Ureter (tissue), 1 donor: Measurements from ENCODE around the gene OPN3. TPM values are rescaled to one million over a fixed set of nuclear protein-coding genes. Genes with fewer than 3 reads are reported as not detected.

Source experiments
- DNase-seq: peaks from one replicate; pipeline ENCODE4 v3.0.0-alpha.2; 2020; ENCODE audit warnings: low spot score
- total RNA-seq: library from RNA; stranded (reverse); gene quantifications from one replicate; pipeline ENCODE4 v1.2.4, GENCODE V29; 2023
- donor health status: DM: yes; HTN: yes; CAD: no.

Gene OPN3
- total RNA-seq, 1 donor from 2014 or later, result 6.5 TPM

DNA sequence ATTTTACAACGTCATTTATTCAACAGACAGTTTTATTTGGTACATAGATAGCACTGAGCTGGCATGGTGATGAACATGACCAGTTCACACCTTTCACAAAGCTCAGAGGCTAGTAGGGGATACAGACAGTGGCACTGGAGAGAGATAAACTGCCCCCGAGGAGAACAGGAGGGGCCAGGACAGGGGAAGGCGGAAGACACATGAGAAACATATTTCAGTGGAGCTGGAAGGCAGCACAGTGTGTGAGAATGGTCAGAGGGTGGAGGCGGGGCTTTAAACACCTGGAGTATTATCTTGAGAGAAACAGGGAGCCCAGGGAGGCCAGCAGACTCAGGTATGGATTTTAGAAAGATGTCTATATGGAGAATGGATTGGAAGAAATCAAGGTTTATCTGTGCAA is 49.5 kb downstream of the OPN3 start:
- DNase-seq, result no peak

DNA sequence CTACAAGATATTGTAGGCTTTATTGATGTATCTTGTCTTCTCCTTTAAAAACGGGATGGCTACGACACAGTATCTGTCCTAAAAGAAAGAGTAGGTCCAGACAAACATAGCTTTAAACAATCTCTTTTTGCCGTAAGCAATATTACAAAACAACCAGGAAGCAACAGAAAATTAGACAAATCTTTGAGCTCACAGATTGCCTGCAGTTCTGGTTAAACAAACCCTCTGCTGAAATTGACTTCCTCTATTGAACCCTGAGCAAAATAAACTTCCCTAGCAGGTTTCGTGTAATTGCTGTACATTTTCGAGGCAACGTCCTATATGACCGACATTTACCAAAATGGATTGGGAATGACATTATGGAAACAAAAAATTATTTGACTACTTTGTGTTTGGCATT is 50.6 kb downstream of the OPN3 start:
- DNase-seq, result no peak

DNA sequence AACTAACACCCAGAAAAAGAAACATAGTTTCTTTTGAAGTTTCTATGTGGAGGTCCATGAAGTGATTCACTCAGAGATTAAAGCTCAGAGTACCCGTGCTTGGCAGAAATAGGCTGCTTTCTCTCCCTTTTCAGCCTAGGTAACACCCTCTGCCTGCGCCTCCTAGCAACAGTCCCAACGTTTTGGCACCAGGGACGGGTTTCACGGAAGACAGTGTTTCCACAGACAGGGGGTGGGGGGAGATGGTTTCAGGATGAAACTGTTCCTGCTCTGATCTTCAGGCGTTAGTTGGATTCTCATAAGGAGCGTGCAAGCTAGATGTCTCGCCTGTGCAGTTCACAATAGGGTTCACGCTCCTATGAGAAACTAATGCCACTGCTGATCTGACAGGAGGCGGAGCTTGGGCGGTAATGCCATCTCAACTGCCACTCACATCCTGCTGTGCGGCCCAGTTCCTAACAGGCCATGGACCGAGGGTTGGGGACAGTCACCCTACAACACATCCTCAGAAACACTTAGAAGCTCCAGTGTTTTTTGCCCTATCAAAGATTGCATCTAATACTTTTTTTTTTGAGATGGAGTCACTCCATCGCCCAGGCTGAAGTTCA is 53.2 kb downstream of the OPN3 start:
- no peak for DNase-seq

DNA sequence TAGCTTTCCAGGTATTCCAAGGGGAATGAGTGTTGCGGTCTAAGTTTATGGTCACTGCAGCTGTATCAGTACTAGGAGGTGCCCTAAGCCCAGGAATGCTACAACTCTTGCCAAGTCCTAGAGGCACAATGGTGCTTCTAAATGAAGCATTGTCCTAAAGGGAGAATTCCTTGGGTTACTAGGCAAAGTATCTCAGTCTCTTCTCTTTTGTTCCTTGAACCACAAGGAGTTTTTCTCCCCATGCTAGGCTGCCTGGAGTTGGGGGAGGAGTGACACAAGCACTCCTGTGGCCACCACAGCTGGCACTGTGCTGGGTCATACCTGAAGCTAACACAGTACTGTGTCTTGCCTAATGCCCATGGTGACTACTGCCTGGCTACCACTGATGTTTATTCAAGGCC is 57.2 kb downstream of the OPN3 start:
- DNase-seq, result no peak

DNA sequence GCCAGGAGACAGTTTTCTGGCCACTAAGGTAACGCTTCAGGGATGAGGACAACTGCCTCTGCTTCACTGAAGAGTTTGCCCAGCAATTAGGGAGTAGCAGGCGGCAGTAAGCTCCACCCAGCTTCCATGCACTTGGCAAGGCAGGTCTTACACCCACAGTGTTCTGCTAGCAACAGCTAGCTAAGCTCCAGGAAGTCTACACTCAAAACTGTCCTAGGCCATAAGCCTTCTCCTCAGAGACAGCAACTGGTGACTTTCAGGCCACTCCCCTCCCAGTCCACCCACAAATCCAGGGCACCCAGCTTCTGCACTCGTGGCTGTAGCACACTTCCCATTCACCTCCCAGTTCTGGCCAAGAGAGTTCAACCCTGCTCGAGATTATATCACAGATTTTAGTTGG is 60.7 kb downstream of the OPN3 start:
- DNase-seq, result no peak

DNA sequence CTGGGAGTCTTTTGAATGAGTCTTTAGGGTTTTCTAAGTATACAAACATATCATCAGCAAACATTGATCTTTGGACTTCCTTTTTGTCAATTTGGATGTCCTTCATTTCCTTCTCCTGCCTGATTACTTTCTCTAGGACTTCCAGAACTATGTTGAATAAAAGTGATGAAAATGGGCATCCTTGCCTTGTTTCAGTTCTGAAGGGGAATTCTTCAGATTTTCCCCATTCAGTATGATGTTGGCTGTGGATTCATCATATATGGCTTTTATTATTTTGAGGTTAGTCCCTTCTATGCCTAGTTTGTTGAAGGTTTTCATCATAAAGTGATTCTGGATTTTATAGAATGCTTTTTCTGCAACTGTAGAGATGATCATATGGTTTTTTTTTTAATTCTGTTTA is 66.0 kb downstream of the OPN3 start:
- no peak for DNase-seq

DNA sequence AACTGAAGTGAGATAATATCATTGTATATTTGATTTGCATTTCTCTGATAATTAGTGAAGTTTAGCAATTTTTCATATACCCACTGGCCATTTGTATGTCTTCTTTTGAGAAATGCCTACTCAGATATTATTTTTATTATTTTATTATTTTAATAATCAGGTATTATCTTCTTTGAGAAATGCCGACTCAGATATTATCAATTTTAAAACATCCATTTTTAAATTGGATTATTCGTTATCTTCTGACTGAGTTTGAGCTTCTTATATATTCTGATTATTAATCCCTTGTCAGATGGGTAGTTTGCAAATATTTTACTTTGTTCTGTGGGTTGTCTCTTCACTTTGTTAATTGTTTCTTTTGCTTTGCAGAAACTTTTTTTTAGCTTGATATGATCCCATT is 70.3 kb downstream of the OPN3 start:
- no peak for DNase-seq

DNA sequence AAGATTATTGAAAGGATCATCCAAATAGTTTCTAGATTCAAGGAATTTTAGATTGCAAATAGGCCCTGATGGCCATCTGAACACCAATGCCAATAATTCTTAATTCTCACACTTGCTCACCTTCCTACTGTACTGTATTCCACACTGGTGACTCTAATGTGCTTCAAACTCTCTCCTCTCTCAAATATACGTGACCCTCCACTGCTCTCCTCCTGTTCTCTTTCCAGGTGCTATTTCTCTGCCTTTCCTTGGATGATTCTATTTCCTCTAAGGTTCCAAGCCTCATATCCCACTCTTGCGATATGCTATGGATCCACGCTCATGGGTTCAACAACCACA is 79.4 kb downstream of the OPN3 start:
- no peak for DNase-seq

DNA sequence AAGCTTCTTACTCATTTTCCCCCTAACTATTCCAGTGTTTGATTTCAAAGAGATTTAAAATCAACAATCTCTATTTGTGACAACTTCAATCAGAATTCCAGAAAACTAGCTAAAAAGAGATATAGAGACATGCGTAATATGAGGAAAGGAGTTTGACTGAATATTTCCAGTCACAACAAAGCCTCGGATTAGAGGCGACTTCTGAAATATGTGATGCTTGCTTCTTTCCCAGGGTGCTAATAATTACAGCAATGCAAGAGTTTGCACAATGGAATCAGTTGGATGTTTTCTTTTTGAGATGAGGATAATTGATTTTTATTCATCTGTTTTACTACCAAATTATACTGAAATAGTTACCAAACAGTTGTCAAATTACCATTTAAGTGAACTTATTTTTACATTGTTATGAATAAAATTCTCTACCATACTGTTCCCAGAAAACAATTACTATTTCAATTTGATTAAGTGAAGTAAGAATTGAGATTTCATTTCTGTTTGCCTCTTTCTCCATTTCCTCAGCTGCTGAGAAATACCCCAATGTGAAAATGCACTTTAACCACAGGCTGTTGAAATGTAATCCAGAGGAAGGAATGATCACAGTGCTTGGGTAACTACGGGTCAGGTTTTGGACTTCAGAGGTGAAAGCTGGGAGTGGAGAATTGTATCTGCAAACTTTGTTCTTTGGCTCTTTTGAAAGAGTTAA is 79.9 kb downstream of the OPN3 start:
- no peak for DNase-seq

DNA sequence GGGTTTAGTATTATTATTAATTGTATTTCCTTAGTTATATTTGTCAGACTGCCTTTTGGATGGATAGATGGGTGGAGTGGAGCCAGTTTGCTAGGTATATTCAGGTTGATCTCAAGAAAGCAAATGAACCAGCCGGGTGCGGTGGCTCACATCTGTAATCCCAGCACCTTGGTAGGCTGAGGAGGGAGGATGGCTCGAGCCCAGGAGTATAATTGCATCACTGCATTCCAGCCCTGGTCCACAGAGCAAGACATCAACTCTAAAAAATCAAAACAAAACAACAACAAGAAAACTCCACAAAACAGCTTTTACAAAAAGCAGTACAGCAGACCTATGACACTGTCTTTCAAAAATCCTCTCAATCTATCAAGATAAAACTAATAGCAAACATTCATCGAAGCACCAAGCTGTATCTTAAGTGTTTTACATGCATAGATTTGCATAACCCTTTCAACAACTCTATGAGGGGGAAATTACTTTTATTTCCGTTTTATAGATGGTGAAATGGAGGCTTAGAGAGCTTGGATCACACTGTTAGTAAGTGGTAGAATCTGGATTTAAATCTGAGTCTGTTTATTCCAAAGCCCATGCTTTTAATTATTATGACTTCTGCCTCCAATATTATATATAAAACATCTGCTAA is 82.5 kb downstream of the OPN3 start:
- no peak for DNase-seq

DNA sequence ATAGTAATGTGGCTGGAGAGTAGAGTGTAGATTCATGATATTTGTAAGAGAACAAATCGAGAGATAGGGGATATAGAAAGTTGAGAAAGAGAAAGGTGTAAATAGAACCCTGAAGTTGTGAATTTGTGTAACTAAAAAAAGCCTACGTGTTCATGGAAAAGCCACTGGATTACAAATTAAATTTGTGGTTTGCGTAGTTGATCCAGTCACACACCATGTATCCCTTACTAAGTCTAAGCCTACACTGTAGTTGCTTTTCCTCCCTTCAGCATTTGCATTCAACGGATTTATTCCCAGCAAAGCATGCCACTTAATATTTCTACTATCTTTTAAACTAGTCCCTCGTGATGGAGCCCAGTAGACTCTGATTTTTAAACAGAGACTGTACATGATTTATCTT is 83.1 kb downstream of the OPN3 start:
- no peak for DNase-seq

DNA sequence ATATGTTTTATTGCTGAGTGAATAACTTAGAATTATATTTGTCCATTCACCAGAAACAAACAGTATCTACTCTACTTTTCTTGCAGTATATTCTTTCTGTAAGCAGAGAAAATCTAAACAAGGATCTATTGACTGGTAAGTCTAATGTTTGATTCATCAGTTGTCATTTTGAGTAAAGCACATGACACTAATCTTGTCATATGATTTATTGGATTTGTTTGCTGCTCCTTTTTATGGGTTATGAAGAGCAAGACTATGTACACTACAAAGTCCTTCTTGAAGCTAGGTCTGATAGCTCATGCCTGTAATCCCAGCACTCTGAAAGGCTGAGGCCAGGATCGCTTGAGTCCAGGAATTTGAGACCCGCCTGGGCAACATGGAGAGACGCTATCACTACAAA is 84.6 kb downstream of the OPN3 start:
- DNase-seq, result no peak

DNA sequence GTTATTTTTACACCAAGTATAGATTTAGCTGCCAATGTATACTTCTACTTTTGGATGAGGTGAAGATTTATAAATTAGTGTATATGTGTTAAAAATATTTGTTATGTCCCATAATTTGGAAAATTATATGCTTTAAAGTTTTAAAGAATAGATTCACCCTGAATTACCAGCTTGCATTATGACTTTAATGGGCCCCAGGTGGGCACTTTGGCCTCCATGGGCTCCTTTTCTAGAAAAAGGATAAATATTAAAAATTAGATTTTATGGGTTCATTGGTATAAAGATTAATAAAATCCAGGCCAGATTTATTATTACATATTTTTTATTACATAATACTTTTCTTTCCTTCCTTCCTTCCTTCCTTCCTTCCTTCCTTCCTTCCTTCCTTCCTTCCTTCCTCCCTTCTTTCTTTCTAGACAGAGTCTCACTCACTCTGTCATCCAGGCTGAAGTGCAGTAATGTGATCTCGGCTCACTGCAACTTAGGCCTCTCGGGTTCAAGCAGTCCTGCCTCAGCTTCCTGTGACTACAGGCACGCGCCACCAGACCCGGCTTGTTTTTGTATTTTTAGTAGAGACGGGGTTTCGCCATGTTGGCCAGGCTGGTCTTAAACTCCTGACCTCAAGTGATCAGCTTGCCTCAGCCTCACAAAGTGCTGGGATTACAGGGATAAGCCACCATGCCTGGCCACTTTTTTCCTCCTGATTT is 86.1 kb downstream of the OPN3 start:
- DNase-seq, result no peak

DNA sequence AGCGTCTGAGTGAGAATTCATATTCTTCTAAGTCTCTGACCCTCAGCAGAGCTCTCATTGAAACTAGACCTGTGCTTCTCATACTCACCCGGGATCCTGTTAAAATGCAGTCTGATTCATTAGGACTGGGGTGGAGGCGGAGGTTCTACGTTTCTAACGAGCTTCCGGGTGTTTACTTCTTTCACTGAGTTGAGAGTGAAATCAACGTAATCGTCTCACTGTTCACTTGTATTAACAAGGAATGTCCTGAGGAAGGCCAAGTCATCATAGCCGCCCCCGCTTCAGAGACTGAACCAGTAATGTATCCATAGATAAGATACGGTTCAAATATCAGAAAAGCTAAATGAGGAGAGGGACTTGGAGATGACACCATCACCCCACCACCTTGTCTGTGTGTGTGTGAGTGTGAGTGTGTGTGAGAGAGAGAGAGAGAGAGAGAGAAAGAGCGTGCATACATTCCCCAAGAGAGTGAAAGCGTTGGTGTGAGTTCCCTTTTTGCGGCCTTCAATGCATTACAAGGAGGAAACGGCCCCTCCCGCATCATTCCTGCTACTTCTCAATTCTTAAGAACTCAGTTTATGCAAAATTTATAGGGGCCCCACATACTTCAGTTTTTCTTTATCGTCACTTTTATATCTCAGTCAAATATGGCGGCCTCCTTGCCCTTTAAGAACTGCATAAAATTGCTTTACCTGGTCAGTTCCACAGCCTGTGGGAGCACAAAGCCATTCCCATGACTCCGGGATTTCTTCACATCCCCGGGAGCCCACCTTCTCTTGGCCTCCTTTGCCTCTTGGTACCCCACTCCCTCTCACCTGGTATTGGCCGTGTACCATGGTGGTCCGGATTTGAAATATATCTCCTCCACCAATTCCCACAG is 88.2 kb downstream of the OPN3 start:
- DNase-seq, result no peak

DNA sequence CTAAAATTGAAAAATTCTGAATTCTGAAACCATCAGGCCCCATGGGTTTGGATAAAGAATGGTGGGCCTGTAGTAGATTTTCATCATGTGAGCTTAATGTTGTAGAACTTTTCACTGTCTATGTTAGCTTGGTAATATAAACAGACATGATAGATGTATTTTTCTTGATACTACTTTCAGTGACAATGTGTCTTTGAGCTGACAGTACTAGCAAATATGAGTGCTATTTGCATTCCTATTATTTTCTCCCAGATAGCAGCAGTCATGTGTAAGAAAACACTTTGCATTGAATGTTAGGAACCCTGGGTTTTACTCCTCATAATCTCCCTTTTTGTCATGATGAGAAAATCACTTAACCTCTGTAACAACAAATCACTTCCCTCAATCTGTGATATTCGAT is 89.9 kb downstream of the OPN3 start:
- no peak for DNase-seq

DNA sequence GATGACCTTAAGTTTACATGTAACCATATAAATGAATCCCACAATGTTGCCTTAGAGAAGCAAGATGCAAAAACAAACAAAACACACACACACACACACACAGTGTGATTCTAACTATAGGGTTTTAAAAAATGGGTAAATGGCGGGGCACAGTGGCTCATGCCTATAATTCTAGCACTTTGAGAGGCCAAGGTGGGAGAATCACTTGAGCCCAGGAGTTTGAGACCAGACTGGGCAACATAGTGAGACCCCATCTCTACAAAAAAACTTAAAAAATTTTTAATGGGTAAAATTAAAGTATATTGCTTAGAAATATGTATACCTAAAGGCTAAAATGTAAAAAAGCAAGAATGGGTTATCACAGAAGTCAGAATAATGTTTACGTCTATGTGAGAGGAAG is 92.2 kb downstream of the OPN3 start:
- DNase-seq, result no peak

Other genes with a start within 250 kb of the OPN3 start
- 54.0 TPM for gene FH, start 120.6 kb downstream of the OPN3 start, total RNA-seq
- gene KMO, start 108.0 kb downstream of the OPN3 start, total RNA-seq, result 0.18 TPM
- 4.6 TPM for gene CHML, start within 50 bp of the OPN3 start, total RNA-seq
- gene WDR64, start 11.9 kb upstream of the OPN3 start, total RNA-seq, result not detected
- 0.83 TPM for gene EXO1, start 207.8 kb upstream of the OPN3 start, total RNA-seq